HG02885 (cell line): ENCODE data around the gene FGD4.
"Not testable (repeated sequence)": the region's sequence is repeated elsewhere in the genome, so short reads cannot be mapped to it uniquely, and the experiment has no call there.

Experiments
- ATAC-seq: cut with Tn5 transposase; IDR thresholded peaks from one replicate; pipeline ENCODE4 v1.9.1; 2021; ENCODE audit warnings: mild to moderate bottlenecking; ENCODE audit not compliant: unreplicated experiment, poor library complexity

Gene FGD4

GRCh38 chr12:32546272-32546671 lies 146.9 kb downstream of the FGD4 start:
- ATAC-seq: no peak

GRCh38 chr12:32548691-32549281 lies 149.4 kb downstream of the FGD4 start:
- no peak for ATAC-seq

GRCh38 chr12:32549675-32550079 lies 150.3 kb downstream of the FGD4 start:
- no peak for ATAC-seq

- ATAC-seq: no peak
Measured at GRCh38 chr12:32551058-32551457, 151.7 kb downstream of the FGD4 start.

- peak; percentile 97 for ATAC-seq
Measured at GRCh38 chr12:32558903-32559302, 159.5 kb downstream of the FGD4 start.

- ATAC-seq: peak; percentile 3
Measured at GRCh38 chr12:32559434-32559833, 160.1 kb downstream of the FGD4 start.

GRCh38 chr12:32560520-32560919 lies 161.2 kb downstream of the FGD4 start:
- ATAC-seq: no peak

GRCh38 chr12:32561931-32562341 lies 162.6 kb downstream of the FGD4 start:
- no peak for ATAC-seq

- not testable (repeated sequence) for ATAC-seq
Measured at GRCh38 chr12:32562413-32562812, 163.1 kb downstream of the FGD4 start.

GRCh38 chr12:32566663-32567295 lies 167.4 kb downstream of the FGD4 start:
- no peak for ATAC-seq

- ATAC-seq: no peak
Measured at GRCh38 chr12:32567296-32567674, 167.9 kb downstream of the FGD4 start.

GRCh38 chr12:32568228-32568627 lies 168.9 kb downstream of the FGD4 start:
- ATAC-seq: no peak

GRCh38 chr12:32569259-32569658 lies 169.9 kb downstream of the FGD4 start:
- ATAC-seq: no peak

- no peak for ATAC-seq
Measured at GRCh38 chr12:32574585-32574984, 175.2 kb downstream of the FGD4 start.

- no peak for ATAC-seq
Measured at GRCh38 chr12:32577328-32577727, 178.0 kb downstream of the FGD4 start.

GRCh38 chr12:32583534-32583933 lies 184.2 kb downstream of the FGD4 start:
- no peak for ATAC-seq

GRCh38 chr12:32585680-32586079 lies 186.3 kb downstream of the FGD4 start:
- ATAC-seq: no peak

- no peak for ATAC-seq
Measured at GRCh38 chr12:32586390-32586789, 187.0 kb downstream of the FGD4 start.

- ATAC-seq: no peak
Measured at GRCh38 chr12:32587581-32588495, 188.5 kb downstream of the FGD4 start.

GRCh38 chr12:32588604-32589003 lies 189.2 kb downstream of the FGD4 start:
- ATAC-seq: no peak

- ATAC-seq: peak; percentile 78
Measured at GRCh38 chr12:32589165-32589865, 190.0 kb downstream of the FGD4 start.
